ENCODE measurements around the gene RIMBP2.

RIMBP2 gene

GRCh38 chr12:130493951-130494350, 222.1 kb downstream of the RIMBP2 start:
- TF ChIP-seq SIN3A (IDR thresholded peaks at IDR 0.05; ENCODE audit: borderline replicate concordance, insufficient read depth, low read length), result no peak

GRCh38 chr12:130491421-130492357, 224.4 kb downstream of the RIMBP2 start:
- TF ChIP-seq TAF1 (IDR thresholded peaks at IDR 0.05; ENCODE audit: borderline replicate concordance, insufficient read depth, low read length), result no peak
- TF ChIP-seq SIN3A (IDR thresholded peaks at IDR 0.05; ENCODE audit: borderline replicate concordance, insufficient read depth, low read length), result no peak
- TF ChIP-seq REST (IDR thresholded peaks at IDR 0.05; ENCODE audit: insufficient read depth in 1 of 2, low read depth in 2 of 2, low read length in 2 of 2), result no peak
- no peak for TF ChIP-seq FOXP2 (optimal IDR thresholded peaks at IDR 0.05; ENCODE audit: borderline replicate concordance, extremely low read depth, extremely low read length, insufficient read depth)
- no peak for TF ChIP-seq POLR2AphosphoS5 (IDR thresholded peaks at IDR 0.05; ENCODE audit: low read depth, low read length)

GRCh38 chr12:130490674-130491073, 225.4 kb downstream of the RIMBP2 start:
- TF ChIP-seq REST (IDR thresholded peaks at IDR 0.05; ENCODE audit: insufficient read depth in 1 of 2, low read depth in 2 of 2, low read length in 2 of 2), result no peak
- TF ChIP-seq SIN3A (IDR thresholded peaks at IDR 0.05; ENCODE audit: borderline replicate concordance, insufficient read depth, low read length), result no peak
- TF ChIP-seq POLR2AphosphoS5 (IDR thresholded peaks at IDR 0.05; ENCODE audit: low read depth, low read length), result no peak
- TF ChIP-seq TAF1 (IDR thresholded peaks at IDR 0.05; ENCODE audit: borderline replicate concordance, insufficient read depth, low read length), result no peak
- no peak for TF ChIP-seq FOXP2 (optimal IDR thresholded peaks at IDR 0.05; ENCODE audit: borderline replicate concordance, extremely low read depth, extremely low read length, insufficient read depth)

- TF ChIP-seq SIN3A (IDR thresholded peaks at IDR 0.05; ENCODE audit: borderline replicate concordance, insufficient read depth, low read length) (no peak), FOXP2 (optimal IDR thresholded peaks at IDR 0.05; ENCODE audit: borderline replicate concordance, extremely low read depth, extremely low read length, insufficient read depth) (no peak), REST (IDR thresholded peaks at IDR 0.05; ENCODE audit: insufficient read depth in 1 of 2, low read depth in 2 of 2, low read length in 2 of 2) (no peak), POLR2AphosphoS5 (IDR thresholded peaks at IDR 0.05; ENCODE audit: low read depth, low read length) (no peak), TAF1 (IDR thresholded peaks at IDR 0.05; ENCODE audit: borderline replicate concordance, insufficient read depth, low read length) (no peak)
Measured at GRCh38 chr12:130489293-130489692, 226.8 kb downstream of the RIMBP2 start.

- TF ChIP-seq FOXP2 (optimal IDR thresholded peaks at IDR 0.05; ENCODE audit: borderline replicate concordance, extremely low read depth, extremely low read length, insufficient read depth), result no peak
- TF ChIP-seq SIN3A (IDR thresholded peaks at IDR 0.05; ENCODE audit: borderline replicate concordance, insufficient read depth, low read length), result no peak
- TF ChIP-seq TAF1 (IDR thresholded peaks at IDR 0.05; ENCODE audit: borderline replicate concordance, insufficient read depth, low read length), result no peak
- TF ChIP-seq REST (IDR thresholded peaks at IDR 0.05; ENCODE audit: insufficient read depth in 1 of 2, low read depth in 2 of 2, low read length in 2 of 2), result no peak
- no peak for TF ChIP-seq POLR2AphosphoS5 (IDR thresholded peaks at IDR 0.05; ENCODE audit: low read depth, low read length)
Measured at GRCh38 chr12:130488358-130488710, 227.8 kb downstream of the RIMBP2 start.

All from PFSK-1 (cell line).